Right atrium auricular region (tissue), 2 donors: ENCODE data around the gene PANK4. TPM values are rescaled to one million over a fixed set of nuclear protein-coding genes. Genes with fewer than 3 reads are reported as not detected.

ENCODE experiments used
- DNase-seq: peaks from one replicate; pipeline ENCODE4 v3.0.0-alpha.2; 2019; ENCODE audit warnings: low spot score
- H3K27ac ChIP-seq, 2 donors: fragments of 200-600 bp; sonication (generic); 1 replicate in 1 of 2; 2 replicates in 1 of 2; pipeline ENCODE4 v1.5.1; 2016 to 2019
- H3K27me3 ChIP-seq, 2 donors: fragments of 200-600 bp; sonication (generic); one replicate each; pipeline versions ENCODE4 v1.5.1 to v1.6.0; 2017 to 2019
- H3K36me3 ChIP-seq: fragments of 200-600 bp; sonication (generic); one replicate; pipeline ENCODE4 v1.5.1; 2016
- H3K4me1 ChIP-seq, 2 donors: fragments of 200-600 bp; sonication (generic); one replicate each; pipeline versions ENCODE4 v1.5.1 to v1.6.0; 2017 to 2019
- H3K4me3 ChIP-seq, 2 donors: fragments of 200-600 bp; sonication (generic); 1 replicate in 1 of 2; 2 replicates in 1 of 2; pipeline ENCODE4 v1.5.1; 2017 to 2019; ENCODE audit warnings: mild to moderate bottlenecking in 1 of 2, moderate library complexity in 1 of 2
- H3K9me3 ChIP-seq, 2 donors: fragments of 200-600 bp; sonication (generic); one replicate each; pipeline ENCODE4 v1.5.1; 2019
- CTCF ChIP-seq, 2 donors: fragments of 200-600 bp; sonication (generic); IDR thresholded peaks; one replicate each; pipeline ENCODE4 v1.5.1; 2019; ENCODE audit warnings: antibody characterized with exemption in 2 of 2
- total RNA-seq, 2 donors: library from RNA; depleted of rRNA; stranded (reverse); fragments of >200 nt; gene quantifications; one replicate each; pipeline ENCODE4 v1.1.0, GENCODE V29; 2016

The PANK4 gene
- total RNA-seq, 2 donors from 2014 or later, result 27.0 to 41.5 TPM

GRCh38 chr1:2545754-2546514 is 19.5 kb upstream of the PANK4 start:
- H3K36me3 ChIP-seq, result no peaks in the 10 kb centered on the region
- peak overlapping the region; percentile 92 to 94 for H3K27ac ChIP-seq
- TF ChIP-seq CTCF (IDR thresholded peaks at IDR 0.05), result no peak
- peak; percentile 92 for DNase-seq
- H3K4me3 ChIP-seq, result peak overlapping the region; percentile 47 to 63
- H3K4me1 ChIP-seq, result peaks cover 0 to 68% of the 10 kb centered on the region in 2 donors
- no peaks in the 10 kb centered on the region for H3K9me3 ChIP-seq
- H3K27me3 ChIP-seq, result no peaks in the 10 kb centered on the region

GRCh38 chr1:2544875-2545640 is 18.7 kb upstream of the PANK4 start:
- Histone ChIP-seq H3K4me1 (peaks cover 0 to 75% of the 10 kb centered on the region in 2 donors), H3K4me3 (peak overlapping the region in 1 of 2 donors; percentile 63), H3K9me3 (no peaks in the 10 kb centered on the region), H3K36me3 (no peaks in the 10 kb centered on the region), H3K27ac (peak overlapping the region; percentile 92 to 94), H3K27me3 (no peaks in the 10 kb centered on the region)
- DNase-seq, result no peak
- TF ChIP-seq CTCF (IDR thresholded peaks at IDR 0.05), result no peak

- TF ChIP-seq CTCF (IDR thresholded peaks at IDR 0.05), result no peak
- H3K4me3 ChIP-seq, result no peak overlapping the region
- peaks cover 0 to 68% of the 10 kb centered on the region in 2 donors for H3K4me1 ChIP-seq
- H3K27ac ChIP-seq, result peak overlapping the region; percentile 92 to 94
- no peaks in the 10 kb centered on the region for H3K9me3 ChIP-seq
- H3K27me3 ChIP-seq, result no peaks in the 10 kb centered on the region
- no peaks in the 10 kb centered on the region for H3K36me3 ChIP-seq
- no peak for DNase-seq
Observed at GRCh38 chr1:2544093-2544874, 17.9 kb upstream of the PANK4 start.

- H3K4me1 ChIP-seq, result peaks cover 0 to 63% of the 10 kb centered on the region in 2 donors
- DNase-seq, result no peak
- no peaks in the 10 kb centered on the region for H3K27me3 ChIP-seq
- no peaks in the 10 kb centered on the region for H3K36me3 ChIP-seq
- H3K9me3 ChIP-seq, result no peaks in the 10 kb centered on the region
- no peak for TF ChIP-seq CTCF (IDR thresholded peaks at IDR 0.05)
- no peak overlapping the region for H3K4me3 ChIP-seq
- H3K27ac ChIP-seq, result peak overlapping the region in 1 of 2 donors; percentile 92
Observed at GRCh38 chr1:2543543-2544092, 17.2 kb upstream of the PANK4 start.

GRCh38 chr1:2542246-2542915 is 16.0 kb upstream of the PANK4 start:
- Histone ChIP-seq H3K27me3 (no peaks in the 10 kb centered on the region), H3K9me3 (no peaks in the 10 kb centered on the region), H3K4me3 (no peak overlapping the region), H3K36me3 (no peaks in the 10 kb centered on the region), H3K27ac (no peak overlapping the region), H3K4me1 (peaks cover 0 to 51% of the 10 kb centered on the region in 2 donors)
- no peak for DNase-seq
- no peak for TF ChIP-seq CTCF (IDR thresholded peaks at IDR 0.05)
